ENCODE results near the gene MRPL24. TPM values are rescaled to one million over a fixed set of nuclear protein-coding genes. Genes with fewer than 3 reads are reported as not detected.

MRPL24 gene
- total and polyA plus RNA-seq, 2 of the 13 experiments (the other 11 are each of a cell fraction or from before 2014, with no cell fraction given) = 38.1 to 42.9 TPM

- no peak for TF ChIP-seq MTF1 (CRISPR knock-in tag; IDR thresholded peaks at IDR 0.05)
- no peak for TF ChIP-seq ATF5 (CRISPR knock-in tag; IDR thresholded peaks at IDR 0.05; ENCODE audit: low read depth)
- no peak for TF ChIP-seq ZNF33A (CRISPR knock-in tag; IDR thresholded peaks at IDR 0.05; ENCODE audit: borderline replicate concordance)
- TF ChIP-seq SP1 (IDR thresholded peaks at IDR 0.05) = no peak
- TF ChIP-seq SP1 (CRISPR knock-in tag; IDR thresholded peaks at IDR 0.05) = peak; percentile 87
- TF ChIP-seq DNMT1 (CRISPR knock-in tag; IDR thresholded peaks at IDR 0.05) = no peak
- TF ChIP-seq, protein P1, sequence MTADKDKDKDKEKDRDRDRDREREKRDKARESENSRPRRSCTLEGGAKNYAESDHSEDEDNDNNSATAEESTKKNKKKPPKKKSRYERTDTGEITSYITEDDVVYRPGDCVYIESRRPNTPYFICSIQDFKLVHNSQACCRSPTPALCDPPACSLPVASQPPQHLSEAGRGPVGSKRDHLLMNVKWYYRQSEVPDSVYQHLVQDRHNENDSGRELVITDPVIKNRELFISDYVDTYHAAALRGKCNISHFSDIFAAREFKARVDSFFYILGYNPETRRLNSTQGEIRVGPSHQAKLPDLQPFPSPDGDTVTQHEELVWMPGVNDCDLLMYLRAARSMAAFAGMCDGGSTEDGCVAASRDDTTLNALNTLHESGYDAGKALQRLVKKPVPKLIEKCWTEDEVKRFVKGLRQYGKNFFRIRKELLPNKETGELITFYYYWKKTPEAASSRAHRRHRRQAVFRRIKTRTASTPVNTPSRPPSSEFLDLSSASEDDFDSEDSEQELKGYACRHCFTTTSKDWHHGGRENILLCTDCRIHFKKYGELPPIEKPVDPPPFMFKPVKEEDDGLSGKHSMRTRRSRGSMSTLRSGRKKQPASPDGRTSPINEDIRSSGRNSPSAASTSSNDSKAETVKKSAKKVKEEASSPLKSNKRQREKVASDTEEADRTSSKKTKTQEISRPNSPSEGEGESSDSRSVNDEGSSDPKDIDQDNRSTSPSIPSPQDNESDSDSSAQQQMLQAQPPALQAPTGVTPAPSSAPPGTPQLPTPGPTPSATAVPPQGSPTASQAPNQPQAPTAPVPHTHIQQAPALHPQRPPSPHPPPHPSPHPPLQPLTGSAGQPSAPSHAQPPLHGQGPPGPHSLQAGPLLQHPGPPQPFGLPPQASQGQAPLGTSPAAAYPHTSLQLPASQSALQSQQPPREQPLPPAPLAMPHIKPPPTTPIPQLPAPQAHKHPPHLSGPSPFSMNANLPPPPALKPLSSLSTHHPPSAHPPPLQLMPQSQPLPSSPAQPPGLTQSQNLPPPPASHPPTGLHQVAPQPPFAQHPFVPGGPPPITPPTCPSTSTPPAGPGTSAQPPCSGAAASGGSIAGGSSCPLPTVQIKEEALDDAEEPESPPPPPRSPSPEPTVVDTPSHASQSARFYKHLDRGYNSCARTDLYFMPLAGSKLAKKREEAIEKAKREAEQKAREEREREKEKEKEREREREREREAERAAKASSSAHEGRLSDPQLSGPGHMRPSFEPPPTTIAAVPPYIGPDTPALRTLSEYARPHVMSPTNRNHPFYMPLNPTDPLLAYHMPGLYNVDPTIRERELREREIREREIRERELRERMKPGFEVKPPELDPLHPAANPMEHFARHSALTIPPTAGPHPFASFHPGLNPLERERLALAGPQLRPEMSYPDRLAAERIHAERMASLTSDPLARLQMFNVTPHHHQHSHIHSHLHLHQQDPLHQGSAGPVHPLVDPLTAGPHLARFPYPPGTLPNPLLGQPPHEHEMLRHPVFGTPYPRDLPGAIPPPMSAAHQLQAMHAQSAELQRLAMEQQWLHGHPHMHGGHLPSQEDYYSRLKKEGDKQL (CRISPR knock-in tag; IDR thresholded peaks at IDR 0.05; ENCODE audit: low read depth) = no peak
- TF ChIP-seq SNAPC2 (CRISPR knock-in tag; IDR thresholded peaks at IDR 0.05) = no peak
- TF ChIP-seq, protein P2, sequence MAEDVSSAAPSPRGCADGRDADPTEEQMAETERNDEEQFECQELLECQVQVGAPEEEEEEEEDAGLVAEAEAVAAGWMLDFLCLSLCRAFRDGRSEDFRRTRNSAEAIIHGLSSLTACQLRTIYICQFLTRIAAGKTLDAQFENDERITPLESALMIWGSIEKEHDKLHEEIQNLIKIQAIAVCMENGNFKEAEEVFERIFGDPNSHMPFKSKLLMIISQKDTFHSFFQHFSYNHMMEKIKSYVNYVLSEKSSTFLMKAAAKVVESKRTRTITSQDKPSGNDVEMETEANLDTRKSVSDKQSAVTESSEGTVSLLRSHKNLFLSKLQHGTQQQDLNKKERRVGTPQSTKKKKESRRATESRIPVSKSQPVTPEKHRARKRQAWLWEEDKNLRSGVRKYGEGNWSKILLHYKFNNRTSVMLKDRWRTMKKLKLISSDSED (CRISPR knock-in tag; IDR thresholded peaks at IDR 0.05) = no peak
- TF ChIP-seq, protein P3, sequence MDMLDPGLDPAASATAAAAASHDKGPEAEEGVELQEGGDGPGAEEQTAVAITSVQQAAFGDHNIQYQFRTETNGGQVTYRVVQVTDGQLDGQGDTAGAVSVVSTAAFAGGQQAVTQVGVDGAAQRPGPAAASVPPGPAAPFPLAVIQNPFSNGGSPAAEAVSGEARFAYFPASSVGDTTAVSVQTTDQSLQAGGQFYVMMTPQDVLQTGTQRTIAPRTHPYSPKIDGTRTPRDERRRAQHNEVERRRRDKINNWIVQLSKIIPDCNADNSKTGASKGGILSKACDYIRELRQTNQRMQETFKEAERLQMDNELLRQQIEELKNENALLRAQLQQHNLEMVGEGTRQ (IDR thresholded peaks at IDR 0.05; ENCODE audit: low read depth, low read length) = no peak
- TF ChIP-seq, protein P3 (CRISPR knock-in tag; IDR thresholded peaks at IDR 0.05; ENCODE audit: borderline replicate concordance) = no peak
- TF ChIP-seq, protein P4, sequence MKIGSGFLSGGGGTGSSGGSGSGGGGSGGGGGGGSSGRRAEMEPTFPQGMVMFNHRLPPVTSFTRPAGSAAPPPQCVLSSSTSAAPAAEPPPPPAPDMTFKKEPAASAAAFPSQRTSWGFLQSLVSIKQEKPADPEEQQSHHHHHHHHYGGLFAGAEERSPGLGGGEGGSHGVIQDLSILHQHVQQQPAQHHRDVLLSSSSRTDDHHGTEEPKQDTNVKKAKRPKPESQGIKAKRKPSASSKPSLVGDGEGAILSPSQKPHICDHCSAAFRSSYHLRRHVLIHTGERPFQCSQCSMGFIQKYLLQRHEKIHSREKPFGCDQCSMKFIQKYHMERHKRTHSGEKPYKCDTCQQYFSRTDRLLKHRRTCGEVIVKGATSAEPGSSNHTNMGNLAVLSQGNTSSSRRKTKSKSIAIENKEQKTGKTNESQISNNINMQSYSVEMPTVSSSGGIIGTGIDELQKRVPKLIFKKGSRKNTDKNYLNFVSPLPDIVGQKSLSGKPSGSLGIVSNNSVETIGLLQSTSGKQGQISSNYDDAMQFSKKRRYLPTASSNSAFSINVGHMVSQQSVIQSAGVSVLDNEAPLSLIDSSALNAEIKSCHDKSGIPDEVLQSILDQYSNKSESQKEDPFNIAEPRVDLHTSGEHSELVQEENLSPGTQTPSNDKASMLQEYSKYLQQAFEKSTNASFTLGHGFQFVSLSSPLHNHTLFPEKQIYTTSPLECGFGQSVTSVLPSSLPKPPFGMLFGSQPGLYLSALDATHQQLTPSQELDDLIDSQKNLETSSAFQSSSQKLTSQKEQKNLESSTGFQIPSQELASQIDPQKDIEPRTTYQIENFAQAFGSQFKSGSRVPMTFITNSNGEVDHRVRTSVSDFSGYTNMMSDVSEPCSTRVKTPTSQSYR (CRISPR knock-in tag; IDR thresholded peaks at IDR 0.05; ENCODE audit: borderline replicate concordance) = no peak
- TF ChIP-seq ZBTB3 (CRISPR knock-in tag; IDR thresholded peaks at IDR 0.05; ENCODE audit: borderline replicate concordance, low read depth) = no peak
- TF ChIP-seq ISL2 (CRISPR knock-in tag; IDR thresholded peaks at IDR 0.05) = no peak; the same call in 1 of the 2 replicates
- peak; percentile 71 for TF ChIP-seq ASH2L (IDR thresholded peaks at IDR 0.05; ENCODE audit: insufficient read length, low read depth, low read length)
These were observed 12.1 kb downstream of the MRPL24 start, which contains the start of gene ISG20L2 (continued) for GRCh38 chr1:156728599-156729462.

Data from HepG2 (cell line).